GM10248 (cell line): ENCODE measurements around the gene PPFIA3.

Experiments used
- CTCF ChIA-PET: fragments of 300-600 bp; sonication (Branson Sonifier 250); formaldehyde crosslinking; extraction: SDS; loops from one replicate; lab custom pipeline; 2021; ENCODE audit warnings: antibody characterized with exemption; lab: Yijun Ruan, JAX
- POLR2A ChIA-PET: fragments of 350-650 bp; sonication (Branson Sonifier 250); formaldehyde crosslinking; extraction: SDS; loops from one replicate; lab custom pipeline; 2020; ENCODE audit warnings: antibody characterized with exemption; lab: Yijun Ruan, JAX
- DNase-seq: peaks from one replicate; pipeline ENCODE4 v3.0.0; 2012; ENCODE audit errors: extremely low spot score
- CTCF ChIP-seq: IDR thresholded peaks from 2 replicates; pipeline ENCODE4 v1.5.1; 2012; ENCODE audit warnings: mild to moderate bottlenecking, low read depth; ENCODE audit errors: extremely low read depth, missing control alignments, control extremely low read depth

PPFIA3 gene

GRCh38 chr19:49182848-49183375, 63.6 kb downstream of the PPFIA3 start:
- ChIA-PET CTCF (interaction anchor here (1.3 kb wide), 1 partner anchor 17 kb away, joined by 3 read pairs; no protein-coding TSS in a partner anchor), POLR2A (no interaction called here)
- no peak for TF ChIP-seq CTCF
- no peak for DNase-seq

GRCh38 chr19:49186108-49186507, 66.8 kb downstream of the PPFIA3 start:
- POLR2A ChIA-PET = interaction anchor here (0.6 kb wide), 1 partner anchor 9 kb away, joined by 5 read pairs; no protein-coding TSS in a partner anchor
- CTCF ChIA-PET = interaction anchor here (5.0 kb wide), 1 partner anchor 12 kb away, joined by 27 read pairs; no protein-coding TSS in a partner anchor
- no peak for DNase-seq
- TF ChIP-seq CTCF = no peak

- POLR2A ChIA-PET = no interaction called here
- no peak for DNase-seq
- CTCF ChIA-PET = interaction anchor here (1.0 to 5.0 kb wide), 2 partner anchors 9 to 20 kb away, joined by 3 to 27 read pairs; no protein-coding TSS in a partner anchor
Observed at GRCh38 chr19:49188626-49189200, 69.4 kb downstream of the PPFIA3 start.

GRCh38 chr19:49189259-49189658, 69.9 kb downstream of the PPFIA3 start:
- ChIA-PET POLR2A (no interaction called here), CTCF (interaction anchor here (0.7 to 1.5 kb wide), 2 partner anchors 9 to 91 kb away, joined by 3 to 6 read pairs; no protein-coding TSS in a partner anchor)
- no peak for TF ChIP-seq CTCF
- no peak for DNase-seq

More at GRCh38 chr19:49188626-49189200, 69.4 kb downstream of the PPFIA3 start:
- TF ChIP-seq CTCF = no peak

- CTCF ChIA-PET = no interaction called here
Observed at GRCh38 chr19:49190781-49191180, 71.4 kb downstream of the PPFIA3 start.

More at GRCh38 chr19:49190781-49191180, 71.4 kb downstream of the PPFIA3 start:
- TF ChIP-seq CTCF = no peak
- DNase-seq = no peak
- POLR2A ChIA-PET = no interaction called here
